OCI-LY7 (cell line): ENCODE measurements around the gene SLC20A1.

ENCODE experiments used
- CTCF ChIP-seq: fragments of 200-600 bp; sonication (generic); conservative IDR thresholded peaks from 2 replicates; pipeline ENCODE4 v1.5.1; 2014; ENCODE audit warnings: mild to moderate bottlenecking, antibody characterized with exemption, low read length, moderate library complexity, mixed read lengths
- EZH2phosphoT487 ChIP-seq: fragments of 200-600 bp; sonication (generic); IDR thresholded peaks from 2 replicates; pipeline ENCODE4 v1.6.1; 2018; ENCODE audit warnings: low read depth, borderline replicate concordance, mild to moderate bottlenecking, mixed run types, antibody characterized with exemption, low read length, moderate library complexity, mixed read lengths

GRCh38 chr2:112688086-112688880 lies 42.5 kb downstream of the SLC20A1 start:
- TF ChIP-seq CTCF = no peak
- no peak for TF ChIP-seq EZH2phosphoT487
